Lung (tissue), 12 donors: ENCODE measurements around the gene WFS1. TPM values are rescaled to one million over a fixed set of nuclear protein-coding genes. Genes with fewer than 3 reads are reported as not detected.

ENCODE experiments used
- ATAC-seq: fragments of 200-7000 bp; cut with Tn5 transposase; one replicate; pipeline ENCODE4 v1.9.1; 2020; ENCODE audit warnings: moderate number of reproducible peaks; ENCODE audit not compliant: insufficient read depth, low FRiP score
- DNase-seq, 3 donors: peaks; one replicate each; pipeline ENCODE4 v3.0.0-alpha.2; 2013 to 2017
- H3K27ac ChIP-seq, 2 donors: one replicate each; pipeline ENCODE4 v1.5.1; 2013; ENCODE audit warnings: mild to moderate bottlenecking in 2 of 2, moderate library complexity in 2 of 2, control low read depth in 1 of 2, inconsistent platforms in 1 of 2, low read depth in 1 of 2, low read length in 1 of 2
- H3K27me3 ChIP-seq, 3 donors: one replicate each; pipeline ENCODE4 v1.5.1; 2013; ENCODE audit warnings: low read length in 2 of 3; ENCODE audit not compliant: control insufficient read depth in 3 of 3, insufficient read depth in 3 of 3
- H3K36me3 ChIP-seq, 4 donors: one replicate each; pipeline ENCODE4 v1.5.1; 2013; ENCODE audit warnings: low read length in 4 of 4, mild to moderate bottlenecking in 1 of 4, moderate library complexity in 1 of 4; ENCODE audit not compliant: control insufficient read depth in 4 of 4, insufficient read depth in 4 of 4
- H3K4me1 ChIP-seq, 5 donors: one replicate each; pipeline ENCODE4 v1.5.1; 2013; ENCODE audit warnings: low read length in 5 of 5, mild to moderate bottlenecking in 2 of 5, moderate library complexity in 1 of 5; ENCODE audit not compliant: control insufficient read depth in 5 of 5, insufficient read depth in 5 of 5
- H3K4me3 ChIP-seq: one replicate; pipeline ENCODE4 v1.5.1; 2013; ENCODE audit warnings: mild to moderate bottlenecking, control low read depth, moderate library complexity
- H3K9ac ChIP-seq, 2 donors: one replicate each; pipeline ENCODE4 v1.5.1; 2013; ENCODE audit warnings: low read length in 2 of 2, control low read depth in 1 of 2; ENCODE audit not compliant: insufficient read depth in 1 of 2
- H3K9me3 ChIP-seq, 4 donors: one replicate each; pipeline ENCODE4 v1.5.1; 2013; ENCODE audit warnings: low read length in 3 of 4, mild to moderate bottlenecking in 1 of 4, moderate library complexity in 1 of 4; ENCODE audit not compliant: control insufficient read depth in 4 of 4, insufficient read depth in 3 of 4
- WGBS, 2 donors: extraction: QIAGEN DNeasy Blood & Tissue Kit; methylation state at CpG; one replicate each; pipeline ENCODE4 v1.1.7; 2013; 5-methylcytosine and 5-hydroxymethylcytosine counted together
- polyA plus RNA-seq, 2 donors: library from polyadenylated mRNA; stranded (reverse); fragments of 200-250 nt; gene quantifications; one replicate each; pipeline ENCODE4 v1.2.1, GENCODE V29; 2013
- total RNA-seq, 2 donors: library from RNA; depleted of rRNA in 1 of 2; stranded (reverse); fragments of >200 nt in 1 of 2; gene quantifications; one replicate each; pipeline ENCODE4 v1.2.1, GENCODE V29; 2014 to 2021
- TF ChIP-seq, protein P1 (sequence below): IDR thresholded peaks from 2 replicates; pipeline ENCODE4 v1.5.1; 2012; ENCODE audit warnings: mild to moderate bottlenecking; ENCODE audit errors: control extremely low read depth, extremely low read depth
- donor health status: control.
- donor health status: control.
- donor health status: Bipolar disorder and iron deficiency.
- donor health status: healthy.
- donor health status: DM: yes; HTN: yes; CAD: no.

The WFS1 gene
- total and polyA plus RNA-seq, 4 donors, result 26.5 to 76.0 (median 30.2) TPM

DNA sequence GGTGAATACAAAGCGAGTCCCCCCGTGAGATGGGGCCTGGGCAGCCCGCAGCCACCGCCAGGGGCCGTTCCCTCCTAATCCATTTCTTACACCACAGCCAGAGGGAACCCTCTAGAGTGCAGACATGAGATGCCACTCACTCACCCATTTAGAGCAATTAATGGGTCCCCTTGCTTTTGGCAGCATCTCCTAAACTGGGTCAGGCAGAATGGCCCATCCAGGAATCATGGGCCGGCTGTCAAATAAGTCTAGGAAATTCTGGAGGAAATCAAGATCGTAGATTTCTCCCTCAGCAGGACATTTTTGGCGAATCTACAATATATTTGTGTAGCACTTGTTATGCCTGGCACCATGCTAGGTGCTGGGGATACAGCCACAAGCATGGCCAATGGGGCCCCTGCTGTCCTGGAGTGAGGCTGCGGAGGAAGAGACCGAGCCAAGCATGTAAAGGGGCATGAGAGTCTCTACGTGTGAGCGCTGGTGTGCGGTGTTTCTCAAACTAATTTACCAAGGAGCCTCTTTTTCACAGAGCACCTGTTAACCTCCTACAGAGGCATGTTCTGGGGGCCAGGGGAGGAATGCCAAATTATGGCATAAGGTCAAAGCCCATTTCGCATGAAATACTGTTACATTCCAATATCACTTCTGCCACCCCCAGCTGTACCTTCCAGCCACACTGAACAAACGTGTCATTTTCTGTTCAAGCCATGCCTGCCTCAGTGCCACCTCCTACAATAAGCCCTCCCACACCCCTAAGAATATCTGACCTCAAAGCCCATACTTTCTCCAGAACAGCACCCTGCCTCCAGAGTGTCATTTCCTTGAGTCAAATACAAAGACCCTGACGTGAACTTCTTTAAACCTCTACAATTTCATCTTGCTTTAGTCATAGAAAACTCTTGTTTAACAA is 41.2 kb upstream of the WFS1 start:
- DNase-seq (no peak), ATAC-seq (no peak)
- 79 to 87% methylated on average over 16 of the region's 16 CpGs for whole genome bisulfite sequencing, 2 donors
- Histone ChIP-seq H3K27ac (no peak overlapping the region), H3K4me1 (no peaks in the 10 kb centered on the region), H3K9me3 (peaks cover 0 to 11% (median 0%) of the 10 kb centered on the region in 4 donors), H3K27me3 (peaks cover 0 to 8% (median 6%) of the 10 kb centered on the region in 3 donors), H3K9ac (no peak overlapping the region), H3K36me3 (no peaks in the 10 kb centered on the region), H3K4me3 (no peak overlapping the region)
- TF ChIP-seq, protein P1, sequence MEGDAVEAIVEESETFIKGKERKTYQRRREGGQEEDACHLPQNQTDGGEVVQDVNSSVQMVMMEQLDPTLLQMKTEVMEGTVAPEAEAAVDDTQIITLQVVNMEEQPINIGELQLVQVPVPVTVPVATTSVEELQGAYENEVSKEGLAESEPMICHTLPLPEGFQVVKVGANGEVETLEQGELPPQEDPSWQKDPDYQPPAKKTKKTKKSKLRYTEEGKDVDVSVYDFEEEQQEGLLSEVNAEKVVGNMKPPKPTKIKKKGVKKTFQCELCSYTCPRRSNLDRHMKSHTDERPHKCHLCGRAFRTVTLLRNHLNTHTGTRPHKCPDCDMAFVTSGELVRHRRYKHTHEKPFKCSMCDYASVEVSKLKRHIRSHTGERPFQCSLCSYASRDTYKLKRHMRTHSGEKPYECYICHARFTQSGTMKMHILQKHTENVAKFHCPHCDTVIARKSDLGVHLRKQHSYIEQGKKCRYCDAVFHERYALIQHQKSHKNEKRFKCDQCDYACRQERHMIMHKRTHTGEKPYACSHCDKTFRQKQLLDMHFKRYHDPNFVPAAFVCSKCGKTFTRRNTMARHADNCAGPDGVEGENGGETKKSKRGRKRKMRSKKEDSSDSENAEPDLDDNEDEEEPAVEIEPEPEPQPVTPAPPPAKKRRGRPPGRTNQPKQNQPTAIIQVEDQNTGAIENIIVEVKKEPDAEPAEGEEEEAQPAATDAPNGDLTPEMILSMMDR, result no peak

DNA sequence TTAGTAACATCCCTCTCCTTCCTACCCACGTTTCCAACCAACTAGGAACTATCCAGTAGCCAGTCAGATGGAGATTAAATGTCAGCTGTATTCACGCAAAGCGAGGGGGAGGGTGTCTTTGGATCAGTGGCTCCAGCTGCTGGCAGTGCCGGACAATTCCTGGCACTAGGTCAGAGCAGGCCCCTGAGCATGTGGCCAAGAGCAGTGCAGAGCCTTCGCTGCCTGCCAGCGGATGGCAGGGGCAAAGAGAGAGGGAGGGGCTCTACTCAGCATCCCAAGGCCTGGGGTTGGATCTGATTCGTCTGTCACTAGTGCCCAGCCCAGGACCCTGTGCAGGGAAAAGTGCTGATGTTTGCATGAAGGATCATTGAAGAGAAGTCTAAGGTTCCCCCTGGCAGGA is 40.6 kb upstream of the WFS1 start:
- H3K9ac ChIP-seq, result no peak overlapping the region
- WGBS, 2 donors, result 49 to 65% methylated on average over 7 of the region's 7 CpGs
- no peaks in the 10 kb centered on the region for H3K4me1 ChIP-seq
- TF ChIP-seq, protein P1, result no peak
- no peak for ATAC-seq
- no peak overlapping the region for H3K4me3 ChIP-seq
- no peak overlapping the region for H3K27ac ChIP-seq
- DNase-seq, result no peak
- no peaks in the 10 kb centered on the region for H3K36me3 ChIP-seq
- peaks cover 0 to 6% (median 1%) of the 10 kb centered on the region in 3 donors for H3K27me3 ChIP-seq
- peaks cover 0 to 10% (median 0%) of the 10 kb centered on the region in 4 donors for H3K9me3 ChIP-seq

DNA sequence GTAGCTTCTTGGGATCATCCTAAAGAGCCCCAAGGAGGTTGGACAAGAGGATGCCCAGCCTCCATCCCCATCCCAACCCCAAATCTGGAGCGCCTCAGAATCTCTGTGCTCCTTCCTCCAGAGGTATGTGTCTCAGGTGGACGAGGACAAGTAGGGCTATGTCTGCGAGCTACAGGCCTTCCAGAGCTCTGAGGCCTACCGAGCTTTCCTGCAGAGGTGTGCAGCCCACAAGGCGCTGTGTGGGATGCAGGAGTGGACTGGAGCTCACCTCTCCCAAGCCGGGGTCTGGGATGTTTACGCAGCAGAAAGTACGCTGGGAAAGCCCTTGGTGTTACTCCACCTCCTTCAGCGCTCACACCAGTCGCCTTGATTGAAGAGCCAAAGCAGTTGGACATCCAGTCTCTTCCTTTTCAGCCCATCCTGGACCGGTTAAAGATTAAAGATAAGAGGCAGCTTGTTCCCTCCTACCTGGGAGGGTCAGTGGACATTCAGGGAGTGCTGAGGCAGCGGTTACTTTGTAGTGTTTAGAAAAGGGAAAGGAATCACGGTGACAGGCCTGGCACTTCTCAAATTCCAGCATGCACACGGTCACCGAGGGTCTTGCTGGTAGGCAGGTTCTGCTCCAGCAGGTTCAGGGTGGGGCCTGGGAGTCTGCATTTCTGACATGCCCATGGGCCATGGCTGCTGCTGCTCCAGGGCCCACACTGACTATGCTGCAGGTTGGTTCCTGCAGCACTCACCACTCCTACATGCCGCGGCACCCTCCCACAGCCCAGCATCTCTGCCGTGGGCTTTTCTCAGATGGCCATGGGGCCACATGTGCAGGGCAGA is 39.8 kb upstream of the WFS1 start:
- WGBS, 2 donors, result 63 to 81% methylated on average over 18 of the region's 18 CpGs
- H3K4me3 ChIP-seq, result no peak overlapping the region
- no peak overlapping the region for H3K27ac ChIP-seq
- peaks cover 0 to 9% (median 0%) of the 10 kb centered on the region in 4 donors for H3K9me3 ChIP-seq
- H3K9ac ChIP-seq, result no peak overlapping the region
- peaks cover 0 to 6% (median 6%) of the 10 kb centered on the region in 3 donors for H3K27me3 ChIP-seq
- H3K36me3 ChIP-seq, result no peaks in the 10 kb centered on the region
- TF ChIP-seq, protein P1, result no peak
- ATAC-seq (no peak), DNase-seq (no peak)
- H3K4me1 ChIP-seq, result no peaks in the 10 kb centered on the region
